H4 (cell line): ENCODE measurements around the gene TK2. TPM values are rescaled to one million over a fixed set of nuclear protein-coding genes. Genes with fewer than 3 reads are reported as not detected.
"Not testable (repeated sequence)": the region's sequence is repeated elsewhere in the genome, so short reads cannot be mapped to it uniquely, and the experiment has no call there.

Source experiments
- DNase-seq: peaks from one replicate; pipeline ENCODE4 v3.0.0-alpha.2; 2015; ENCODE audit warnings: low spot score
- total RNA-seq: library from RNA; depleted of rRNA; stranded (reverse); fragments of >200 nt; shearing (Covaris generic); gene quantifications from 2 replicates; pipeline ENCODE4 v1.2.3, GENCODE V29; 2014

TK2 gene
- total RNA-seq, 1 experiment from 2014 or later = 12.0 TPM

- DNase-seq = no peak
Measured at GRCh38 chr16:66520406-66521170, 29.3 kb downstream of the TK2 start.

GRCh38 chr16:66519482-66520373 lies 30.2 kb downstream of the TK2 start:
- no peak for DNase-seq

- no peak for DNase-seq
Measured at GRCh38 chr16:66517586-66518263, 32.2 kb downstream of the TK2 start.

GRCh38 chr16:66516808-66517585 lies 32.9 kb downstream of the TK2 start:
- DNase-seq = peak; percentile 98

GRCh38 chr16:66516509-66516807 lies 33.5 kb downstream of the TK2 start:
- DNase-seq = no peak

GRCh38 chr16:66515596-66516508 lies 34.1 kb downstream of the TK2 start:
- peak; percentile 60 for DNase-seq

- DNase-seq = not testable (repeated sequence)
Measured at GRCh38 chr16:66514980-66515595, 34.8 kb downstream of the TK2 start.

GRCh38 chr16:66514391-66514790 lies 35.5 kb downstream of the TK2 start:
- DNase-seq = not testable (repeated sequence)

- DNase-seq = no peak
Measured at GRCh38 chr16:66513111-66513723, 36.7 kb downstream of the TK2 start.

- DNase-seq = peak; percentile 57
Measured at GRCh38 chr16:66512272-66513110, 37.4 kb downstream of the TK2 start.

GRCh38 chr16:66511602-66512271 lies 38.2 kb downstream of the TK2 start:
- DNase-seq = peak; percentile 46

GRCh38 chr16:66510711-66511601 lies 39.0 kb downstream of the TK2 start:
- no peak for DNase-seq

- DNase-seq = no peak
Measured at GRCh38 chr16:66510298-66510697, 39.6 kb downstream of the TK2 start.

GRCh38 chr16:66509576-66509975 lies 40.3 kb downstream of the TK2 start:
- DNase-seq = no peak

- DNase-seq = no peak
Measured at GRCh38 chr16:66508914-66509496, 40.9 kb downstream of the TK2 start.

GRCh38 chr16:66508248-66508913 lies 41.5 kb downstream of the TK2 start:
- peak; percentile 42 for DNase-seq
